Ureter (tissue), 1 donor: ENCODE measurements around the gene ERLEC1. TPM values are rescaled to one million over a fixed set of nuclear protein-coding genes. Genes with fewer than 3 reads are reported as not detected.
A peak's percentile ranks its signal among the peaks of the same experiment; 100 is the strongest.
"Not testable (repeated sequence)": the region's sequence is repeated elsewhere in the genome, so short reads cannot be mapped to it uniquely, and the experiment has no call there.

Experiments
- DNase-seq: peaks from one replicate; pipeline ENCODE4 v3.0.0-alpha.2; 2020; ENCODE audit warnings: low spot score
- total RNA-seq: library from RNA; stranded (reverse); gene quantifications from one replicate; pipeline ENCODE4 v1.2.4, GENCODE V29; 2023
- donor health status: DM: yes; HTN: yes; CAD: no.

Gene ERLEC1
- total RNA-seq, 1 donor from 2014 or later: 38.7 TPM

DNA sequence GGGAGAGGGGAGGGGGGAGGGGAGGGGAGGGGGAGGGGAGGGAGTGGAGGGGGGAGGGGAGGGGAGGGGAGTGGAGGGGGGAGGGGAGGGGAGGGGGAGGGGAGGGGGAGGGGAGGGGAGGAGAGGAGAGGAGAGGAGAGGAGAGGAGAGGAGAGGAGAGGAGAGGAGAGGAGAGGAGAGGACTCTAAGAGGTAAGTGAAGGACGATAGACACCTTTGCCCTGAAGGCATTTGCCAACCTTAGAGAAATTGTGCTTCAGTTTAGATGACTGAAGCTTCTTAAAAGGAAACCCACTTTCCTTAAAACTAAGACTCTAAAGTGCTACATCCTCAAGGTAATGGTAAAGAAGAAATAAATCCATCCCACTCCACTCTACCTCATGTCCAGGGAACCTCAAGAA is 53.7 kb downstream of the ERLEC1 start:
- DNase-seq: no peak

DNA sequence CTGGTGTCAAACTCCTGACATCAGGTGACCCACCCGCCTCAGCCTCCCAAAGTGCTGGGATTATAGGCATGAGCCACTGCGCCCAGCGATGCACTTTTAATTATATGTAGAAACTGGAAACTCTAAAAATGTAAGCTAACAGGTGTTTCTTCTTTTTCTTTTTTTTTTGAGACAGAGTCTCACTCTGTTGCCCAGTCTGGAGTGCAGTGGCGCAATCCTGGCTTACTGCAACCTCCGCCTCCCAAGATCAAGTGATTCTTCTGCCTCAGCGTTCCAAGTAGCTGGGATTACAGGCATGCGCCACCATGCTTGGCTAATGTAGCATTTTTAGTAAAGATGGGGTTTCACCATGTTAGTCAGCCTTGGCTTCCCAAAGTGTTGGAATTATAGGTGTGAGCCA is 54.8 kb downstream of the ERLEC1 start:
- not testable (repeated sequence) for DNase-seq

- no peak for DNase-seq
Observed at GRCh38 chr2:53842891-53843290, 56.0 kb downstream of the ERLEC1 start.

GRCh38 chr2:53843595-53843994 is 56.8 kb downstream of the ERLEC1 start:
- no peak for DNase-seq

DNA sequence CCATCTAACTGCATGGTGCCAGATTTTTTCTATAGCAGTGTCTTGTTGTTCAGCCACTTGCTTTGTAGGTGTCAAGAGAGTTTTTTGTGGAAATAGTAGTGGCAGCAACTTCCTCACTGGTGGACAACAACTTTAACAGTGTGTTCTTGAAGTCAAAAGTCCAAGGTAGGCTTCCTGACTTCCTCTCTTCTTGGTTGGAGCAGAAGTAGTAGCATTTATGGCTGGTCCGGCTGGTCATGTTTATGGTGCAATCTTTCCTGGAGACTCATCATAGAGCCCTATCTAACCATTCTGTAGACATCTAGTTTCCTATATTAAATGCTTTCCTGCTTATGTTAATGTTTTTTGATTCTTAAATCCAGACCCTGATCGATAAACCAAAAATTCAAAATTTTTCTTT is 61.2 kb downstream of the ERLEC1 start:
- no peak for DNase-seq

GRCh38 chr2:53851052-53851757 is 64.4 kb downstream of the ERLEC1 start:
- DNase-seq: not testable (repeated sequence)

GRCh38 chr2:53852532-53852931 is 65.7 kb downstream of the ERLEC1 start:
- DNase-seq: no peak

- DNase-seq: no peak
Observed at GRCh38 chr2:53854678-53855077, 67.8 kb downstream of the ERLEC1 start.

DNA sequence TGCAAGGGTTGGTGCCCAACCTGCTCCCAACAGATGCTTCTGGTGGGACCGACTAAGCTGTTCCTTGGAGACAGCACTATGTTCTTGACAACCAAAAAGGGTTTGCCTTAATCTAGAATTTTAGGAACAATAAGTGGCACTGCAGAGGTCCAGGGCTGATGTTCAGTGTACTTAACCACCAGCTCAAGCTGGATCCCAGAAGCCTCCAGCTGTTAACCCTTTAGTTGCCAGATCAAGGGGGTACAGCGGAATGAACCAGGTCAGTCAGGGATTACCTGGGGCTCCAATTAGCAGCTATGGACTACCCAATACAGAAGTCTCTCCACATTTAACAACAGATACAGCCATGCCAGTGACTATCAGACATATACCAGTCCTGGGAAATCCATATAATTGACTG is 69.4 kb downstream of the ERLEC1 start:
- DNase-seq: no peak

DNA sequence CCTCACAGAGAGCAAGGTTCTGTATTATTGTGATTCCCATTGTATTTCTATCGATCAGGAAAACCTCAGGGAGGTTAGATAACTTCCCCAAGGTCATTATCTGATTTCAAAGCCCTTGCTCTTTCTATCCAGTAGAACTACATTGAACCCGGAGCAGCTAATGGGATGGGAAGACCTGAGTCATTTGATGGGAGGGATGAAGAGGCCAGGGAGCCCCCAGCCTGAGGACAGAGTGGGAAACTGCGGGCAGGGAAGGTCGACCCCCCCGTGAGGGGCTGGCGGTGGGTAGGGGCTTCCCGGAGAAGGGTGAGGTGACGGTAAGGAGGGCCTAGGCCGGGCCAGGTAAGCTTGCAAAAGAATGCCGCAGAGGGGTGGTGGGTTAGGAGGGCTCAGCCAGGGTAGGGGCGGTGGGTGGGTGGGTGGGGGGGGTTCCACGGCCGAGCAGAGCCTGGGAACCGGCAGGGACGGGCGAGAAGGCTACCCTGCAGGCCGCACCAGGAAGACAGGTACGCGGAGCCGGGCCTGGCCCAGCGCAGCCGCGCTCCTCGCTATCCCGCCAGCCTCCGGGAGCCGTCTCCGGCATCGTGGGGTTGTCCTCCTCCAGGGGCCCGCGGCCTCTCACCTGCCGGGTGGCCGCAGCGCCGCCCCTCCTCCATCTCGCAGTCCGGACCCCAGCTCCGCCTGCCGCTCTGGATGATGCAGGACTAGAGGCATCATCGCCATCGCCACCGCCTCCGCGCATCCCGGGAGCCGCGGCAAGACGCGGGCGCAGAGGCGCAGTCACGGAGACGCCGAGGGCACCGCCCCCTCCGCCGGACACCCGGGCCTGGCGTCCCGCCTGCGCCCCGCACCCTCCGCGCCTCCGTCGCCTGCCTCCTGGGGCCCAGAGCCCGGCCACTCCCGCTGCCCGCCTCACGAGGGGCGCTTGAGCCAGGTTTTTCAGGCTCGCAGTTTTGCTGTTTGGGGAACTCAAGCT is 72.7 kb downstream of the ERLEC1 start, which contains the start of gene GPR75:
TSS of gene GPR75 (minus strand) at position 762 of the 976 bp plus-strand sequence. CDS start 5,211 bp downstream, outside the sequence.
- peak; percentile 42 for DNase-seq

DNA sequence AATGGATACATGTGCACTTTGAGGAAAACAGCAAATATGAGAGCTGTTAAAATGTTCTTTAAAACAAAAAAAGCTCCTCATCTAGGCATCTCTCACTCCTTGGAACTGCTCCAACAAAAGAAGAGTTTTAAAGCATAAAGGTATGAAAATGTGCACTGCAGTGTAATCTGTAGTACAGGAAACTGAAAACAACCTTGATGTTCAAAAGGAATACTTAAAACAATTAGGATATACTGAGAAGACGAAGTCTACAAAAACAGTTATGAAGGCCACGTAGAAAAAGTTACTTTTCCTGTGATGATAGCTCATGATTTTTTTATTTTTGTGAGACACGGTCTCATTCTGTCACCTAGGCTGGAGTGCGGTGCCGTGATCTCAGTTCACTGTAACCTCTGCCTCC is 75.0 kb downstream of the ERLEC1 start:
- DNase-seq: no peak

DNA sequence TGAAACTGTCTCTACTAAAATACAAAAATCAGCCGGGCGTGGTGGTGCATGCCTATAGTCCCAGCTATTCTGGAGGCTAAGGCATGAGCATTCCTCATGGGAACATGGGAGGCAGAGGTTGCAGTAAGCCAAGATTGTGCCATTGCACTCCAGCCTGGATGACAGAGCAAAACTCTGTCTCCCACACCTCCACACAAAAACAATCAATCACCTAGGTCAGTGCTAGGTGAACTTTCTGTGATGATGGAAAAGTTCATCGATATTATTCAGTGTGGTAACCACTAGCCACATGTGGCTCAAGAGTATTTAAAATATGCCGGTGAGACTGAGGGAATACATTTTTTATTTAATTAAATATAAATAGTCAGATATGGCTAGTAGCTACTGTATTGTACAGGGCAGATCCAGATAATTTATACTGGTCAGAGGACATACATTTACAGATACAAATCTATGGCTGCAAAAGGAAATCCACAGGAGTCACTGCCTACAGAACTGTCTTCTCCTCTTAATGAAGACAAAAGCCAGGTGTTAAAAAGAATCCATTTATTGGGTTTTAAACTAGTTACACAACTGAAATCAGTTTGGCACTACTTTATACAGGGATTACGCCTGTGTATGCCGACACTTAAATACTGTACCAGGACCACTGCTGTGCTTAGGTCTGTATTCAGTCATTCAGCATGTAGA is 76.8 kb downstream of the ERLEC1 start:
- no peak for DNase-seq

GRCh38 chr2:53865264-53865663 is 78.4 kb downstream of the ERLEC1 start:
- DNase-seq: no peak

GRCh38 chr2:53865962-53866361 is 79.1 kb downstream of the ERLEC1 start:
- DNase-seq: no peak

- no peak for DNase-seq
Observed at GRCh38 chr2:53867169-53867568, 80.3 kb downstream of the ERLEC1 start.

GRCh38 chr2:53867773-53868172 is 80.9 kb downstream of the ERLEC1 start:
- DNase-seq: no peak

Other genes starting within 250 kb of the ERLEC1 start
- 3.2 TPM for gene CHAC2, start 19.2 kb upstream of the ERLEC1 start, total RNA-seq
- 16.1 TPM for gene ASB3, start 91 bp upstream of the ERLEC1 start, total RNA-seq
- 4.4 TPM for gene GPR75, start 72.9 kb downstream of the ERLEC1 start, total RNA-seq
- gene PSME4, start 183.9 kb downstream of the ERLEC1 start, total RNA-seq: 92.3 TPM